Measurements from ENCODE around the gene CALCOCO1.

DNA sequence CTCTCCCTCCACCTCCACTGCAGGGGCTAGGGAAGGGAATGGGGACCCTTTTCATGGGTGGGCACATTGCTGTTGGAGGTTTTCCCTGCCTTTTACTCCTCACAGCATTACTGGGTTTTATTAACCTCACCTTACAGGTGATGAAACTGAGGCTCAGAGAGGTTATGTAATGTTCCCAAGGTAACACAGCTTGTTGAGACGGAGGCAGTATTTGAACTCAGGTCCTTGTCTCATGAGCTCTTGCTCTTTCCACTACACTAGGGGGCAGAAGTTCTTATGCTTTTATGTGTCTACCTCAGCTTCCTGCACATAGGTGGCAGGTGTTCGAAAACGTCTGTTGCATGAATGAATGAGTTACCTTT is 12.9 kb upstream of the CALCOCO1 start:
- TF ChIP-seq, protein P1, sequence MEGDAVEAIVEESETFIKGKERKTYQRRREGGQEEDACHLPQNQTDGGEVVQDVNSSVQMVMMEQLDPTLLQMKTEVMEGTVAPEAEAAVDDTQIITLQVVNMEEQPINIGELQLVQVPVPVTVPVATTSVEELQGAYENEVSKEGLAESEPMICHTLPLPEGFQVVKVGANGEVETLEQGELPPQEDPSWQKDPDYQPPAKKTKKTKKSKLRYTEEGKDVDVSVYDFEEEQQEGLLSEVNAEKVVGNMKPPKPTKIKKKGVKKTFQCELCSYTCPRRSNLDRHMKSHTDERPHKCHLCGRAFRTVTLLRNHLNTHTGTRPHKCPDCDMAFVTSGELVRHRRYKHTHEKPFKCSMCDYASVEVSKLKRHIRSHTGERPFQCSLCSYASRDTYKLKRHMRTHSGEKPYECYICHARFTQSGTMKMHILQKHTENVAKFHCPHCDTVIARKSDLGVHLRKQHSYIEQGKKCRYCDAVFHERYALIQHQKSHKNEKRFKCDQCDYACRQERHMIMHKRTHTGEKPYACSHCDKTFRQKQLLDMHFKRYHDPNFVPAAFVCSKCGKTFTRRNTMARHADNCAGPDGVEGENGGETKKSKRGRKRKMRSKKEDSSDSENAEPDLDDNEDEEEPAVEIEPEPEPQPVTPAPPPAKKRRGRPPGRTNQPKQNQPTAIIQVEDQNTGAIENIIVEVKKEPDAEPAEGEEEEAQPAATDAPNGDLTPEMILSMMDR (IDR thresholded peaks at IDR 0.05): no peak
- TF ChIP-seq EZH2 (IDR thresholded peaks at IDR 0.05) (no peak), EZH2phosphoT487 (IDR thresholded peaks at IDR 0.05) (no peak)
